ENCODE data around the gene PIGT. TPM values are rescaled to one million over a fixed set of nuclear protein-coding genes. Genes with fewer than 3 reads are reported as not detected.

Gene PIGT
- total and polyA plus RNA-seq, 10 of the 15 experiments (the other 5 are each of a cell fraction or from before 2014, with no cell fraction given) = 18.6 to 66.0 (median 35.3) TPM

- Histone ChIP-seq H3K79me2 (ENCODE audit: control insufficient read depth, insufficient read depth, low read length) (no peaks in the 10 kb centered on the region), H3K4me2 (ENCODE audit: control insufficient read depth, insufficient read depth) (no peak overlapping the region), H3K27ac (ENCODE audit: control insufficient read depth, insufficient read depth) (no peak overlapping the region), H4K20me1 (ENCODE audit: control insufficient read depth, insufficient read depth) (no peaks in the 10 kb centered on the region), H3K36me3 (ENCODE audit: control insufficient read depth in 2 of 2, insufficient read depth in 2 of 2, low read length in 1 of 2) (no peaks in the 10 kb centered on the region; a peak in 1 of 4 replicates), H3K9ac (ENCODE audit: control insufficient read depth, insufficient read depth, low read length) (no peak overlapping the region), H3K27me3 (replicated peaks in 1 of 2; ENCODE audit: control insufficient read depth in 2 of 2, insufficient read depth in 2 of 2, low read length in 1 of 2) (no peaks in the 10 kb centered on the region), H3K4me3 (no peak overlapping the region), H3K9me3 (replicated peaks; ENCODE audit: control insufficient read depth, insufficient read depth, low read length) (no peaks in the 10 kb centered on the region), H3K4me1 (ENCODE audit: control insufficient read depth, insufficient read depth, low read length) (peaks cover 6% of the 10 kb centered on the region), H2AFZ (ENCODE audit: control insufficient read depth, low read depth, low read length) (no peak overlapping the region)
- no TSS peak for BruUV-seq (replicated peaks)
- RAD21 ChIA-PET (ENCODE audit: unreplicated experiment) = interaction anchor here (1.4 to 1.6 kb wide), 2 partner anchors 60 to 62 kb away, joined by 4 to 13 read pairs; no protein-coding TSS in a partner anchor
- TF ChIP-seq, protein P1, sequence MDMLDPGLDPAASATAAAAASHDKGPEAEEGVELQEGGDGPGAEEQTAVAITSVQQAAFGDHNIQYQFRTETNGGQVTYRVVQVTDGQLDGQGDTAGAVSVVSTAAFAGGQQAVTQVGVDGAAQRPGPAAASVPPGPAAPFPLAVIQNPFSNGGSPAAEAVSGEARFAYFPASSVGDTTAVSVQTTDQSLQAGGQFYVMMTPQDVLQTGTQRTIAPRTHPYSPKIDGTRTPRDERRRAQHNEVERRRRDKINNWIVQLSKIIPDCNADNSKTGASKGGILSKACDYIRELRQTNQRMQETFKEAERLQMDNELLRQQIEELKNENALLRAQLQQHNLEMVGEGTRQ (IDR thresholded peaks at IDR 0.05; ENCODE audit: borderline replicate concordance, low read depth, low read length) = no peak
- TF ChIP-seq MTA3 (IDR thresholded peaks at IDR 0.05; ENCODE audit: borderline replicate concordance, low read length) (no peak), NFYB (IDR thresholded peaks at IDR 0.05; ENCODE audit: insufficient read depth, low read depth, low read length) (no peak), MEF2B (IDR thresholded peaks at IDR 0.05; ENCODE audit: partially characterized antibody, poor library complexity, severe bottlenecking) (no peak), JUND (IDR thresholded peaks at IDR 0.05; ENCODE audit: low read depth, low read length) (no peak), IKZF2 (IDR thresholded peaks at IDR 0.05) (no peak), HDAC2 (IDR thresholded peaks at IDR 0.05) (no peak)
- CTCF ChIA-PET = interaction anchor here (1.1 to 19.4 kb wide), 3 partner anchors 15 to 75 kb away, joined by 3 to 685 read pairs (median 8); partner anchors contain the start of gene SYS1
- WGBS (ENCODE audit: insufficient coverage, insufficient replicate concordance, low lambda C conversion rate, missing lambda C conversion rate) = 77% methylated on average over 11 of the region's 11 CpGs
- no peak for ATAC-seq
- POLR2A ChIA-PET = interaction anchor here (0.7 kb wide), 1 partner anchor 29 kb away, joined by 3 read pairs; no protein-coding TSS in a partner anchor
- DNase-seq (ENCODE audit: low read depth, low spot score) = no peak
- SMC1A ChIA-PET (ENCODE audit: uncharacterized antibody, unreplicated experiment) = interaction anchor here (1.3 to 19.8 kb wide), 2 partner anchors 11 to 58 kb away, joined by 4 to 440 read pairs; no protein-coding TSS in a partner anchor
- in situ Hi-C loops (cut with MboI) = no loop called here
- intact Hi-C loops (cut with micrococcal nuclease; ENCODE audit: unreplicated experiment) = no loop called here
- FAIRE-seq = no peak
Observed at GRCh38 chr20:45377269-45377668, 38.7 kb upstream of the PIGT start.
